Measurements from ENCODE around the gene KIF1A.
A peak's percentile ranks its signal among the peaks of the same experiment; 100 is the strongest.

The KIF1A gene

GRCh38 chr2:240795916-240796510 is 24.0 kb downstream of the KIF1A start:
- Histone ChIP-seq H3K27me3 (no peaks in the 10 kb centered on the region), H3K4me1 (no peaks in the 10 kb centered on the region), H3K9me3 (no peaks in the 10 kb centered on the region), H3K36me3 (peaks cover 5% of the 10 kb centered on the region), H3K4me3 (ENCODE audit: low read depth, low read length) (no peak overlapping the region)
- TF ChIP-seq CTCF (IDR thresholded peaks at IDR 0.05; ENCODE audit: low read depth, low read length), result no peak
- peak; percentile 3 for DNase-seq

- peaks cover 5% of the 10 kb centered on the region for H3K36me3 ChIP-seq
- H3K27me3 ChIP-seq, result no peaks in the 10 kb centered on the region
- no peaks in the 10 kb centered on the region for H3K9me3 ChIP-seq
- H3K4me1 ChIP-seq, result no peaks in the 10 kb centered on the region
- no peak for TF ChIP-seq CTCF (IDR thresholded peaks at IDR 0.05; ENCODE audit: low read depth, low read length)
- DNase-seq, result peak; percentile 4
- no peak overlapping the region for H3K4me3 ChIP-seq (ENCODE audit: low read depth, low read length)
Measured at GRCh38 chr2:240795454-240795853, 24.6 kb downstream of the KIF1A start.

GRCh38 chr2:240794178-240794721 is 25.8 kb downstream of the KIF1A start:
- Histone ChIP-seq H3K27me3 (no peaks in the 10 kb centered on the region), H3K4me3 (ENCODE audit: low read depth, low read length) (no peak overlapping the region), H3K36me3 (peaks cover 5% of the 10 kb centered on the region), H3K9me3 (no peaks in the 10 kb centered on the region), H3K4me1 (no peaks in the 10 kb centered on the region)
- DNase-seq, result peak; percentile 1
- TF ChIP-seq CTCF (IDR thresholded peaks at IDR 0.05; ENCODE audit: low read depth, low read length), result no peak

- Histone ChIP-seq H3K27me3 (no peaks in the 10 kb centered on the region), H3K36me3 (peaks cover 5% of the 10 kb centered on the region), H3K4me3 (ENCODE audit: low read depth, low read length) (no peak overlapping the region), H3K4me1 (no peaks in the 10 kb centered on the region), H3K9me3 (no peaks in the 10 kb centered on the region)
- DNase-seq, result peak; percentile 4
- no peak for TF ChIP-seq CTCF (IDR thresholded peaks at IDR 0.05; ENCODE audit: low read depth, low read length)
Measured at GRCh38 chr2:240793313-240794177, 26.5 kb downstream of the KIF1A start.

- Histone ChIP-seq H3K4me3 (ENCODE audit: low read depth, low read length) (no peak overlapping the region), H3K27me3 (no peaks in the 10 kb centered on the region), H3K9me3 (no peaks in the 10 kb centered on the region), H3K4me1 (no peaks in the 10 kb centered on the region), H3K36me3 (peaks cover 5% of the 10 kb centered on the region)
- no peak for TF ChIP-seq CTCF (IDR thresholded peaks at IDR 0.05; ENCODE audit: low read depth, low read length)
- peak; percentile 3 for DNase-seq
Measured at GRCh38 chr2:240792629-240793312, 27.2 kb downstream of the KIF1A start.
